ENCODE data around the gene CAPZB.

The CAPZB gene

GRCh38 chr1:19457607-19458006, 27.7 kb downstream of the CAPZB start:
- no peak overlapping the region for H3K4me3 ChIP-seq (ENCODE audit: low read depth, low read length)
- in situ Hi-C loops (cut with HindIII; ENCODE audit: low sequenced_read_pairs): no loop called here
- no peak for TF ChIP-seq CTCF (IDR thresholded peaks at IDR 0.05; ENCODE audit: low read depth, low read length, missing control alignments)
- no peak for DNase-seq (ENCODE audit: low read depth)

- peak; percentile 62 for DNase-seq (ENCODE audit: low read depth)
- in situ Hi-C loops (cut with HindIII; ENCODE audit: low sequenced_read_pairs): no loop called here
- no peak overlapping the region for H3K4me3 ChIP-seq (ENCODE audit: low read depth, low read length)
Observed at GRCh38 chr1:19456968-19457441, 28.3 kb downstream of the CAPZB start.

GRCh38 chr1:19455353-19455752, 30.0 kb downstream of the CAPZB start:
- no peak for DNase-seq (ENCODE audit: low read depth)
- no peak for TF ChIP-seq CTCF (IDR thresholded peaks at IDR 0.05; ENCODE audit: low read depth, low read length, missing control alignments)
- in situ Hi-C loops (cut with HindIII; ENCODE audit: low sequenced_read_pairs): no loop called here
- no peak overlapping the region for H3K4me3 ChIP-seq (ENCODE audit: low read depth, low read length)

More at GRCh38 chr1:19456968-19457441, 28.3 kb downstream of the CAPZB start:
- no peak for TF ChIP-seq CTCF (IDR thresholded peaks at IDR 0.05; ENCODE audit: low read depth, low read length, missing control alignments)

- DNase-seq (ENCODE audit: low read depth): no peak
- in situ Hi-C loops (cut with HindIII; ENCODE audit: low sequenced_read_pairs): no loop called here
- TF ChIP-seq CTCF (IDR thresholded peaks at IDR 0.05; ENCODE audit: low read depth, low read length, missing control alignments): no peak
- no peak overlapping the region for H3K4me3 ChIP-seq (ENCODE audit: low read depth, low read length)
Observed at GRCh38 chr1:19454265-19455146, 30.8 kb downstream of the CAPZB start.

- TF ChIP-seq CTCF (IDR thresholded peaks at IDR 0.05; ENCODE audit: low read depth, low read length, missing control alignments): no peak
- in situ Hi-C loops (cut with HindIII; ENCODE audit: low sequenced_read_pairs): no loop called here
Observed at GRCh38 chr1:19453741-19454201, 31.6 kb downstream of the CAPZB start.

GRCh38 chr1:19452221-19452663, 33.1 kb downstream of the CAPZB start:
- TF ChIP-seq CTCF (IDR thresholded peaks at IDR 0.05; ENCODE audit: low read depth, low read length, missing control alignments): no peak
- H3K4me3 ChIP-seq (ENCODE audit: low read depth, low read length): no peak overlapping the region
- in situ Hi-C loops (cut with HindIII; ENCODE audit: low sequenced_read_pairs): no loop called here
- no peak for DNase-seq (ENCODE audit: low read depth)

More at GRCh38 chr1:19453741-19454201, 31.6 kb downstream of the CAPZB start:
- H3K4me3 ChIP-seq (ENCODE audit: low read depth, low read length): no peak overlapping the region
- DNase-seq (ENCODE audit: low read depth): no peak

All from astrocyte of the cerebellum (primary cell).